ENCODE data around the gene PDCL3.

PDCL3 gene

DNA sequence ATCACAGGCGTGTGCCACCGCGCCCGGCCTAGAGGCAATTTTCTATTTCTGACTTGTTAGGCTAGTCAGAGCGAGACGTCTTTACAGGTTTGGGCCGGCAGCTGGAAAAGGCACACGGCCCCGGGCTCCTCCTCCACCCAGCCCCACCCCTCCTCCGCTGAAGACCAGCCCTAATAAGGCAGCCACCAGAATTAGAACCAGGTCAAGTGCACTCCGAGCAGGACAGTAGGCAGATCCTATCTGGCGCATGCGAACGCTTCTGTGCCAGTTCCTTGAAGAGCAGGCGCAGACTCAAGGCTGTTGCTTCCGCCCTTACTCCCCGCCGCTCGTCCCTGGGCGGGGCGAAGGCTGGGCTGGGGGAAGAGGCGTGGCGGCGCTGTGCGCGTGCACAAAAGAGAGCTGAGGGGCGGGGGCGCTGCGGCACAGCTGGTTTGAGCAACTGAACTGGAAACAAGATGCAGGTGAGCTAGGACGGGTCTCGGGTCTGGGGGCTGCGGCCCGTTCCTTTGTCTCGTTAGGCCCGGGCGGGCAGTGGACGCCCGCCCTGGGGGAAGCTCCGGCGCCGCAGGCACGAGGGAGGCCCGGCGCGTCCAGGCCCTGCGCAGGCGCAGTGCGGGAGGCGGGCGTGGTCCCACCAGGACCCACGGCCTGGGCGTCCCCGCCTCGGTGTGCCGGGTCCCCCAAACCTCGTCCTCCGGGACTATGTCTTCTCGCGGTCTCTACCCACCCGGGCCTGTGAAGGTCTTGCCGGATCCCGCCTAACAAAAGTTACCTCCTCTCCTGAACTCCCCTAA, at the start of gene PDCL3:
Gene PDCL3, plus strand, starts transcription at position 381 of the 794 bp plus-strand sequence. Its CDS starts 75 bp downstream, at position 456.
- DNase-seq (ENCODE audit: low spot score) = peak; percentile 99

DNA sequence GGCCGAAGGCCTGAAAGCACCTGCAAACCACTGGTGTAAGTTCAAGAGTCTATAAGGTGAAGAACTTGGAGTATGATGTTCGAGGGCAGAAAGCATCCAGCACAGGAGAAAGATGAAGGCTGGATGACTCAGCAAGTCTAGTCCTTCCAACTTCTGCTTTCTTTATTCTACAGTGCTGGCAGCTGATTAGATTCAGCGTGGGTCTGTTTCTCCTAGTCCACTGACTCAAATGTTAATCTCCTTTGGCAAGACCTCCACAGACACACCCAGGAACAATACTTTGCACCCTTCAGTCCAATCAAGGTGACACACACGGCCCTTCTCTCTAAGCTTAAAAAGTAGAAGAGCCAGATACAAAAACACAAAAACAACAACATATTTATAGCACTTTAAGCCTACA, 49.1 kb upstream of the PDCL3 start:
- no peak for DNase-seq (ENCODE audit: low spot score)

DNA sequence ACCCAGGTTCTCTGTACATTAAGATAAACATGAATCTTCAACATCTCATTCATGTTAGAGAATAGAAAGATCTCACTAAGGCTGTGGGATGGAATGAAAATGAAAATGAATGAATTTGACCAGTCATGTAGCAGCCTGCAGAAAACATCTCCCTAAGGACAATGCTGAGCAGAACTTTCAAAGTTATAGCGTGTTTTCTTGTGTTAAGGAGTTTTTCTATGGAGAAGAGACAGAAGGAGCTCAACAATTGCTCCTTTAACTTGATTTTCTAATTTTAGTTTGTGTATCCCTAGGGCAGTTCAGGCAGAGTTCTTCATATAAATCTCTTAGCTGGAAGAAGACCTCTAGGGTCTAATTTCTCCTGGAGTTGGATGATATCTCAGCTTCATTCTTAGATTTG, 45.2 kb upstream of the PDCL3 start:
- DNase-seq (ENCODE audit: low spot score) = no peak

DNA sequence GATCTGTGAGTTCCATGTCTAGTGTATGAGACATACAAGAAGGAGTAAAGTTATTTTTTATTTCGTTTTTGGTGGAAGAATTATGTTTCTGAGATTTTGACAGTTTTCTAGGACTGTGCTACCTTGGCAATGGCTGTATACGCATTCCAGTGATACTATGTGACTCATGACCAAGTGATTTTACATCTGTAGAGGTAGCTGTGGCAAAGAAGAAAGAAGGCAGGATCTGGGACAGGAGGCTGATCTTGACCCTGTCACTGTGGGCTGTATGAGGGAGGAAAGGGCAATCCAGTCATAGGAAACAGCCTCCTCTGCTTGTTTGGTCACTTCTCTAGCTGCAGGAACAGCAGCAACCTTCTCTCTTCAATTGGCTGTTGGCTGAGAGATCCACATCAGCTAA, 44.0 kb upstream of the PDCL3 start:
- DNase-seq (ENCODE audit: low spot score) = no peak

DNA sequence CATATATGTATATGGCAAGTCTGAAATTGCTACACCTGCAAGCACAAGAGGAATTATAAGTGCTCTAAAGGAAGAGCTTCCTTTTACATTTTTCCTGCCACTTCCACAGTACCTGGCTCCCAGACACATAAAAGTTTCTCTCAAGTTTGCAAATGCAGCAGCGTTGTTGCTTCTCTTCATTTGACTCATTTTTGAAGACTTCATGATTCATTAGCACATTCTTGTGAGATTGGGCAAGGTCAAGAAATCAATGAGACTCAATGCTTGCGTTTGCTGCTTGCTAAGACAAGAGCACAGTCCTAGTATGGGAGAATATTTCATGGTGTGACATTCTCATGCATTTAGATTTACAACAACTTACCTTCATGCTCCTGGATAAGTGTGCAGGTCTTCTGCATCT, 42.6 kb upstream of the PDCL3 start:
- no peak for DNase-seq (ENCODE audit: low spot score)

DNA sequence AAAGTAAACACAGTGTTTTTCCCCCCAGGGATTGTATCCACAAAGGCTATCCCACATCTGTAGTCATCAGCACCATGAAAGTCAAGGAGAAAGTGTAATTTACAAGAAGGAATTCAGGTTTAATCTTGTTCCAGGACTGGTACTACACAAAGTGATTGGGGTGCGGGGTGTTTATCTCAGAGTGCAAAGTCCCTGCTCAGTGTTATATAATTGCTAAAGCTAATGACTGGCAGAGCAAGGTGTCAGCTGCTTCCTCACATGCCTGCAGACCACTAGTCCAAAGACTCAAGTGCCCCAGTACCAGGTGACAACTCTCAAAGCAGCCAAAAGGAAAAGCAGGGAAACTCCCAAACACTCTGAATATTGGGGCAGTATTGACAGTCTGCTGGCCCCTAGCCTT, 40.4 kb upstream of the PDCL3 start:
- DNase-seq (ENCODE audit: low spot score) = no peak

DNA sequence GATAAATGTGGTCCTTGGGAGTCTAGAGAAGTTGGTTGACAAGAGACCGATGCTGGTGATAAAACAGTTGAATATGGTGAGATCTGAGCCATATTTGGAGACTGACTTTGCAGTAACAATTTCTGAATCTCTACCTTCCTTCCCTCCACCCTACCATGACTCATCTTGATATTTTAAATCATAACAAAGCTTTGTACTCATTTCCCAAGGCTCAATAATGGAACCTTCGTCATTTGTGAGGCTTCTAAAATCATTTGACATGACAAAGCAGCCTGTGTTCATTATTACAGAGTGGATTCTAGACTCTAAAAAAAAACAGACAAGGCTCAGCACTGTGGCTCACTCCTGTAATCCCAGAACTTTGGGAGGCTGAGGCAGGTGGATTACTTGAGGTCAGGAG, 38.5 kb upstream of the PDCL3 start:
- no peak for DNase-seq (ENCODE audit: low spot score)

DNA sequence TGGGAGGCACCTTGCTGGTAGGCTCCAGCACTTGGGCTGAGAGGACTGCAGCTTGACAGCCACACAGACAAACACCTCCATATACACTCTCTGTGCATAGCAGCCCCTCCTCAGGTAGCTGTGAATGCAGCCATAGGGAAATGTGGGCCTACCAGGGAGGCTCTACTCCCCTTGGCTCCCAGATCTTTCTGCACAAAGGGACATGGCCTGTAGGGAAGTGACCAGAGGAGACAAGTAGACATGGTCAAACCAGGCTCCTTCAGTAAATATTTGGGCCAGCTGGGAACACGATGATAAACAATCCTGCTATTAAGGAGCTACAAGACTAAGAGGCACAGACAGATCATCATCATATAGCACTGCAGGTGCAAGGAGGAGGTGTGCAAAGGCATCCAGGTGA, 35.9 kb upstream of the PDCL3 start:
- no peak for DNase-seq (ENCODE audit: low spot score)

DNA sequence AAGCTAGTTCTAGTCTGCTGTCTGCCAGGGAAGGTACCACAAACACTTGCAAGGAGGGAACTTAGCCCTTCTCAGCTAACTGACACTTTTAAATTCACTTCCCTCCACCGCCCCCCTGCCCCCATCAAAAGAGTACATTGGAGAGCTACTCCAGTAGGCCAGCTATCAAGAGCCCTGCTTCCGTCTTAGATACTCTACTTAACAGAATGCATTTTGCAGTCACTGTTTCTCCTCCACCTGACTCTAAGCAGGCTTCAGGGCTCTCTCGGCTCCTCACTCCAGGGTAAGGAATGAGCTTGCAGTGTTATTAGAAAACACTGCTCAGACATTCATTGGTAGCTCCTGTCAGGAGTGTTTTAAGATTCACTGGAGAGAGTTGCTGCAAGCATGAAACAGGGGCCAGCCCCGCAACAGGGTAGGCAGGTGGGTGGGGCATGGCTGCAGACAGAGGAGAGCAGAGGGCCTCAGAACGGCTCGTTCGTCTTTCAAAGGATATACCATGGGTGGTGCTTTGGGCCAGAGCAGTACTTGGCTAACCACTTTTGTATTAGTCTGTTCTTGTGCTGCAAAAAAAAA, 35.3 kb upstream of the PDCL3 start:
- no peak for DNase-seq (ENCODE audit: low spot score)

DNA sequence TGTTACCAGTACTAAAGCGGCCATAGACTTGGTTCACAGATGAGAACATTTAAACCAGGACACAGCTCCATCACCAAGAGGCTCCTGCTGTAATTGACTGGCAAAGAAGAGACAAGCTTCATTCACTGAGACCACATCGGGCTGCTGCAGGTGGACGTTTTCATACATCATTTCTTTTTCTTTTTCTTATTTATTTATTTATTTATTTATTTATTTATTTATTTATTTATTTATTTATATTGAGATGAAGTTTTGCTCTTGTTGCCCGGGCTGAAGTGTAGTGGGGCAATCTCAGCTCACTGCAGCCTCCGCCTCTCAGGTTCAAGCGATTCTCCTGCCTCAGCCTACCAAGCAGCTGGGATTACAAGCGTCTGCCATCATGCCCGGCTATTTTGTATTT, 33.6 kb upstream of the PDCL3 start:
- DNase-seq (ENCODE audit: low spot score) = no peak

DNA sequence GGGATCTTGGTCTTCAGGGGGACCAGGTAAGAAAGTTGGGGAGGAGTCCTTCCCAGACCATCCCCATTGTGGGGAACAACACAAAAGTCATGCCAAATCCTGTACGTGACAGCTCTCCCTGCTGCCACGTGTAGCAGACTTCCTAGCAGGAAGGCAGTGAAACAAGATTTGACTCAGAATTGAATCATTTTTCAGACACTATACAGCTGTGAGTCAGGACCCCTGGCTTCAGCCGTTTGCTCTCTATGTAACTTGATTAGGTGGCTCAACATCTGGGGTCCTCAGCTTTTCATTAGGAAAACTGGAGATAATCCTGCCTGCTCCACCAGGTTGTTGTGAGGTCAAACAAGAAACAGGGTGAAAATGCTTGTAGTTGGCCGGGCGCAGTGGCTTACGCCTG, 32.9 kb upstream of the PDCL3 start:
- no peak for DNase-seq (ENCODE audit: low spot score)

DNA sequence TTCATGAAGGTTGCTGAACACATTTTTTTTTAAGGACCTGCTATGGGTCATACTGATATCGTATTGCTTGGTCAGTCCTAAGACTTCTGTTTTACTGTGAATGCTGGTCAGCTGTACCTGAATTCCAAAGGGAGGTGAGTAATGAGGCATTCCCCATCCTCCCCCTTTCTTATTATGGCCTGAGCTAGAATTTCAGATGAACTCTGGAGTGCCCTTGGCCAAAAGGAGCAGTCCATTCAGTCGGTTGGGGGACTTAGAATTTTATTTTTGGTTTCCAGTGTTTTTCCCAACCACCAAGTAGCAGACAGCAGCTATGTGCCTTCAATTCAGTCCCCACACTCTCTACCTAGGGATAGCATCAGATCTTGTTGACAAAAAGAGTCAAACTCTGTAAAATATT, 26.9 kb upstream of the PDCL3 start:
- DNase-seq (ENCODE audit: low spot score) = no peak

DNA sequence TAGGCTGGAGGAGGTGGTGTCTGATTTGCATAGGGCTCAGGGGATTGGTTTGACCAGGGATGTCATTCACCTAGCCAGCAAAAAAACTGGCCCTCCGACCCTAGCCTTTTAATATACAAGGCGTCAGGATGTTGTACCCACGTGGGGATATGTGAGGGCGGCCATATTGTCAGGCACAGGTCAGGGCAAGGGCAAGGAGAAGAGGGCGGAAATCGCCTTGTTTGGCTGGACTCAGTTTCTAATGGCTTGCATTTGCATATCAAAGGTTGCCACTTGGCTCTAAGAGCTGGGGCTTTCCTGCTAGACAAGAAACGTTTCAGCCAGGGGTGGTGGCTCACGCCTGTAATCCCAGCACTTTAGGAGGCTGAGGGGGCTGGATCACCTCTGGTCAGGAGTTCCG, 24.9 kb upstream of the PDCL3 start:
- DNase-seq (ENCODE audit: low spot score) = no peak

DNA sequence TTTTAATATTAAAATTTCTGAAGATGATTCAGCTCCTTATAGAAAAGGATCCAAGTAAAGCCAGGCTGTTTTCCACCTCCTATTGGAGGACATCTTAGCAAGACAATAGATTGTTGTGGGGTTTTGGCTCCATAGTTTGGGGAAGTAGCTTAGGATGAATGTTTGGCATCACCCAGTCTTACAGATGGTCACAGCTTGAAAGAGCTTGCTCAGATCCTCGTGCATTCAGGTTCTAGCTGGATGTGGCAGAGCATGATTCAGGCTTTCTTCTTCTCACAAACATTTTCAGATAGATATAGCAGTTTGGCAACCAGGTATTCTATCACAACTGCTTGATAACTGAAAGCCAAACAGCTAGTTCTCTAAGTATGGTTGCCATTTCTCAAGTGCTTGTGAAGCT, 23.6 kb upstream of the PDCL3 start:
- DNase-seq (ENCODE audit: low spot score) = no peak

DNA sequence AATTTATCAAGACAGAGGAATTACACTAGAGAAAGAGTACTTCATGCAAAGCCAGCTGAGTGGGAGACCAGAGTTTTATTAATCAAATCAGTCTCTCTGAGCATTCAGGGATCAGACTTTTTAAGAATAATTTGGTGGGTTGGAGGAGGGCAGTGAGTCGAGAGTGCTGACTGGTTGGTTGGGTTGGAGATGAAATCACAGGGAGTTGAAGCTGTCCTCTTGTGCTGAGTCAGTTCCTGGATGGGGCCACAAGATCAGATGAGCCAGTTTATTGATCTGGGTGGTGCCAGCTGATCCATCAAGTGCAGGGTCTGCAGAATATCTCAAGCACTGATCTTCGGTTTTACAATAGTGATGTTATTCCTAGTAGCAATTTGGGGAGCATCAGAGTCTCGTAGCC, 21.4 kb upstream of the PDCL3 start:
- no peak for DNase-seq (ENCODE audit: low spot score)

DNA sequence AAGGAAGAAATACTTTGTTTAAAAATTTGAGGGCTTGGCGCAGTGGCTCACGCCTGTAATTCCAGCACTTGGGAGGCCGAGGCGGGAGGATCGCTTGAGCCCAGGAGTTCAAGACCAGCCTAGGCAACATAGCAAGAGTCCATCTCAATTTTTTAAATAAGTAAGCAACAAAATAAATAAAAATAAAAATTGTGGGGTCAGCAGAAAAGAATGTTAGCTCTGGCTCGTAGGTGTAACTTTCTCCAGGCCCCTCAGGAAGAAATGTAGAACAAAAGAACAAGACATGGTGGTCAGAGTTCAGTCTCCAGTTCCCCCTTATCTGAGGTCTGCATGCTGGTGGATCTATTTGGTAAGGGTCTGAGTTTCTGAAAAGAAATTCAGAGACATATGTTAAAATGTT, 20.4 kb upstream of the PDCL3 start:
- DNase-seq (ENCODE audit: low spot score) = no peak

DNA sequence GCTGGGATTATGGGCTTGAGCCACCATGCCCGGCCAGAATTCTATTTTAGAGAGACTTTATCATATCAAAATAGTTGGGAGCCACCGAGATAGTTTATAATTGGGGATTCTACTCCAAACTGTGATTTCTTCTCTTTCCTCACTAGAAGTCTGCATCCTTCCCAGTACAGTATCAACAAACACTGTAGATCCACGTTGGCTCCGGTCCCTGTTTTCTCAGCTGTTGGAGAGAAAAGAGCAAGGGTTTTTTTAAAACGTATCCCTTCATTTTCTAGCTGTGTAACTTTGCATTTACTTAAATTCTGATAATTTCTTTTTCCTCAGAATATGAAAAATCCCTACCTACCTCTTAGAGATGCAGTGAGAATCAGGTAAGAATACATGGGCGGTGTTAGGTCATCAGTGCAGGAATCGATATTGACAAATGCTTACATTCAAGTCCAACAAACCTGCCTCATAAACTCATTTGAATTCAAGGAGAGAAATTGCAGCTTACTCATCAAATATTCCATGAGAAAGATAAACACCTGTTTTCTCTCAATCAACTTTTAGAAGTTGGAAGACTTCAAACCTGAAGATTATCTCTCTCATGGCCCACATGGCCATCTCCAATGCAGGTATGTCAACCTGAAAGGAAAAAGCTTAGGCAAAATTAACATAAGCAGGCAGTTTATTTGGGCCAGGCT, 17.7 kb upstream of the PDCL3 start:
- no peak for DNase-seq (ENCODE audit: low spot score)

DNA sequence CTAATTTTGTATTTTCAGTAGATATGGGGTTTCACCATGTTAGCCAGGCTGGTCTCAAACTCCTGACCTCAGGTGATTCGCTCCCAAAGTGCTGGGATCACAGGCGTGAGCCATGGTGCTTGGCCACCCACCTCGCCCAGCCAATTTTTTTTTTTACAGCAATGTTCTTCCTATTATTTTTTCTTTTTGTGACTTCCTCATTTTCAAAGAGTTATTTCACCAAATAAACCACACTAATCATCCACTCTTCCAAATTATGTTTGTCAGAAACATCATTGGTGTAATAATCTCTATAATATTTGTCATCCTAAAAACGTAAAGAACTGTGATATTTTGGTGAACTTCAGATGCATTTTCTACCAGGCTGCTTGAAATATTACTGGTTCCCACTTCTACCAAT, 16.3 kb upstream of the PDCL3 start:
- DNase-seq (ENCODE audit: low spot score) = no peak

DNA sequence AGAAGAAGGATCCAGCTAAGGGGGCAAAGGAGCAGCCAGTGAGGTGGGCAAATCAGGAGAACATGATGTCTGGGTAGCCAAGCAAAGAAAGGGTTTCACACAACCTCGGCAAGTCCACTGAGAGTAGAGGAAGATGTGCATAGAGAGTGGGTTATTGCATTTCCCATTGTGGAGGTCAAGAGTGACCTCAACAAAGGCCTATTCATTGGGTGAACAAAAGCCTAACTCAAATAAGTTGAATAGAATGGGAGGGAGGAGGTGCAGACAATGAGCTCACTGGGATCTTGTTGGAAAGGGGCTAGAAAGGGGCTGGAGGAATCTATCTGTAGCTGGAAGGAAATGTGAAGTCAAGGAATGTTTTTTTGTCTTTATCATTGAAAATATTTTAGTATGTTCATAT, 14.0 kb upstream of the PDCL3 start:
- no peak for DNase-seq (ENCODE audit: low spot score)

DNA sequence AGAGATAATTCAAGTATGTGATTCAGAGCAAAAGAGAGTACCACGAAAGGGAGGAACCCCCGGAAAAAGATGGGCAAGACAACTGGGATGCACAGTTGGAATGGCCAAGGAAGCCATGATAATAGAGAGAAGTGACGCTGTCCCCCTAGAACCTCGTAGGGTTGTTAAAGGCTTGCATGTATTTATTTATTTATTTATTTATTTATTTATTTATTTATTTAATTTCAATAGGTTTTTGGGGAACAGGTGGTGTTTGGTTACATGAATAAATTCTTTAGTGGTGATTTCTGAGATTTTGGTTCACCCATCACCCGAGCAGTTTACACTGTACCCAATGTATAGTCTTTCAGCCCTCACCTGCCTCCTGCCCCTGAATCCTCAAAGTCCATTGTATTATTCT, 11.5 kb upstream of the PDCL3 start:
- DNase-seq (ENCODE audit: low spot score) = no peak

DNA sequence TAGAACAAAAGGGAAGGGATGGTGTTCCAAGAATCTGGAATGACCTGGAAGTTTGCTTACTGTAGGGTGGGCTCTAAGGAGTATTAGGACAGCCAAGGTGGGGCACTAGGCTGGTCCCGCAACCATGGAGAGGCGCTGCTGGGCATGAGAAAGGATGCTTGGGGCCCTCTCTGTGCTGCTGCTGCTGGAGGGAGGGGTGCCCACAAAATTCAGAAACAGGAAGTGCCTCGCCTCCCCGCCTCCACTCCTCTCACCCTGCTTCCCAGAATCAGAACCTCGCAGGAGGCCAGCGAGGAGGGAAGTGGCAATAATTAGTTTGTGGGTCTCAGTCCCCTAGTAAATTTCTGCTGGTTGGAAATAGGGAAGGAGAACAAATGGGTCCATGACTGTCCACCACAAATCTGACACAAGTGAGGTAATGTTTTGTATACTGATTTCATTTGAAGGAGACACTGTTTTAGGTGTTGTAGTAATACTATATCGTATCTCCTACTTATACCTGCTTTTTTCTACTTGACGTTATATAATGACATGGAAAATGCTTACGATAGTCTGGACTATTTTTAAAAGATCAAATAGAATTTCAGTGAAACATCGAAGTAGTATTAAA, 7.9 kb upstream of the PDCL3 start:
- no peak for DNase-seq (ENCODE audit: low spot score)

DNA sequence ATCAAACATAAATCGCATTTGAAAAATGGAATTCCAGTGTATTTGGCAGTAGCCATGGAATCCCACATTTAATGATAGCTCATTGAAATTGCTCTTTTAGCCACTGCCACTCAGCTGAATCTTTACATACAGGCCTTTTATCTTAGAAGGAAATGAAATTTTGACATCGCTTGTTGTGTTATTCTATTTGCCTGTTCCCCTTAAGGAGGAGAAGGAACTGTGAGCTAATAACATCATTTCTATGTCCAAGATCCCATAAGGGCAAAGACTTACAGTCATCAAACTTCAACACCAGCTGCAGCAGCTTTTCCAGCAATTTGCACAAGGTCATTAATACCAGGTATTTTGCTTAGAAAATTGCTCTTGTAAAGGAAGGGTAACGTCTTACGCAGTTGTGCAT, 6.0 kb upstream of the PDCL3 start:
- no peak for DNase-seq (ENCODE audit: low spot score)

DNA sequence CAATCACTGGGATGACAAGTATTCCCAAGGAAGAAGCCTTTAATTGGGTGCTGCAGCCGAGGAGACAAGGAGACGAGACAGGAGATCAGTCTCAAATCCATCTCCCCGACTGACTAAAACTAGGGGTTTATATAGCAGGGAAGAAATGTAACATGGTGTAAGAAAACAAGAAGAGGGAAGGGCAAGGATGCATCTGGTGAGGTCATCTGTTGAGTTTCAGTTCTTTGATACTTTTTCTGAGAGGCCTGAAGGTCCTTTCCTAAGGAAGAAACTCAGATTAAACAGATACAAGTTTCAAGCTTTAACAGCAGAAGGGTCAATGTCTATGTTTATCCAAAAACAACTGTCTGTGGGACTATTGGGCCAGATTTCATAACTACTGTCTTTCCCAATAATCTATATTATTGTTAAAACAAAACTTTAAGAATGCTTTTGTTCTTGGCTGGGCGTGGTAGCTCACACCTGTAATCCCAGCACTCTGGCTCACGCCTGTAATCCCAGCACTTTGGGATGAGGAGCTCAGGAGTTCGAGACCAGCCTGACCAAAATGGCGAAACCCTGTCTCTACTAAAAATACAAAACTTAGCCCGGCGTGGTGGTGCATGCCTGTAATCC, 2.5 kb upstream of the PDCL3 start:
- no peak for DNase-seq (ENCODE audit: low spot score)
